GM19043 (cell line): ENCODE measurements around the gene MCU.
"Not testable (repeated sequence)": the region's sequence is repeated elsewhere in the genome, so short reads cannot be mapped to it uniquely, and the experiment has no call there.

ENCODE experiments used
- ATAC-seq: cut with Tn5 transposase; IDR thresholded peaks from one replicate; pipeline ENCODE4 v1.9.1; 2021; ENCODE audit warnings: low read depth; ENCODE audit not compliant: unreplicated experiment

MCU gene

DNA sequence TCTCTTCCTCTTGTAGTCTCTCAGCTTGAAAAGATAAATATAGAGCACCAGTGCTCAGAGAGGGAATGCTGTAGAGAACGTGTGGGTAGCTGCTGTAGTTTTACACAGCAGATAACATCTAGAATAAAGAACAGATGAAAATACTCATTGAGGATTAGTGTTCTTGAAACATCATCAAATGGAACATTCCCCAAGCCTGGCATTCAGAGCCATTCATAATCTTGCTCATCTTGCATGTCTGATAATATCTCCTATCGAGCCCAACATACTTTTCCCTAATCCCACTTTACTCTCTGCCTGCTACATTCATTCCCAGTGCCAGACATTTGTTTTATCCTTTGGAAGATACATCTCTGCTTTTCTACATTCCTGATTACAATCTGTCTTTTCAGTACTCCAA is 35.2 kb downstream of the MCU start:
- ATAC-seq = no peak

DNA sequence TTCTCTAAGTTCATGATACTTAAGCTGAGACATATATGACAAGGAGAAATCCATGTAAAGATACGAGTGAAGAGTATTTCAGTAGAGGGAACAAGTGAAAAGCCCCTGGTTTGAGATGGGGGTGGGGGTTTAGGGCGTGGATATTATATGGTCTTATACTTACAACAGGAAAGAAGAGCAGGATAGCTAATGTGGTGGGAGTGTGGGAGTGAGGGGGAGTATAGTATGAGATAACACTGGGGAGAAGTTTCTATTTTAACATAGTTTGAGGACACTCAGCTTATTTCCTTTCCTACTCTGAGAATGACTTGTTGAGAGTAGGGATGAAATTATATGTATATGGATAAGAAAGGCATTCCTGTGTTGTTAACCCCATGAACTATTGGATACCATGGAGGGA is 36.5 kb downstream of the MCU start:
- ATAC-seq = no peak

DNA sequence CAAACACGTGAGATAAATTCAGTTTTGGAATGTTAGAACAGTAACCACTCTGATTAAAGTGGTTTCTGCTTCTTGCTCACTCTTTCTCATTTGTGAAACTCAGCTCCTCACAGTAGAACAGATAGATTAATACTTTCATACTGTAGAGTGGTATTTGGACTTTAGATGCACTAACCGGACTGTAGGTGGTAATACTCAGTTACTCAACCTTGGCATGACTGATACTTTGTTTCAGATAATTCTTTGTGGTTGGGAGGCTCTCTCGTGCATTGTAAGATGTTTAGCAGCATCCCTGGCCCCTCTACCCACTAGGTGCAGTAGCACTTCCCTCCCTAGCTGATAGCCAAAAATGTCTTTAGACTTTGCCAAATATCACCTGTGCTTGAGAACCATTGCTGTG is 37.6 kb downstream of the MCU start:
- ATAC-seq = no peak

DNA sequence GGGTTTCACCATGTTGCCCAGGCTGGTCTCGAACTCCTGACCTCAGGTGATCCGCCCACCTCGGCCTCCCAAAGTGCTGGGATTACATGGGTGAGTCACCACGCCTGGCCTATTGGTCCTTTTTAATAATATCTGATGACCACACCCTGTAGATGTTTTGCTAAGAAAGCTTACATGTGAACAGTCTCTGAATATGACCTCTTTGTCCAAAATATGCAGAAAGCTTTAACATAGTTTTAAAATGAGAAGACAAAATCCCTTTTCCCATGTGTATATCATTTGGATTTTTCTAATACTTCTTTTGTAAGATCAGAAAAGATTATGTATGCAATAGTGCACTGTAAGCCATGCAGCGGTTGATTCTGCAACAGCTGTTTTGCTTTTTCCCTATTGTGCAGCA is 38.5 kb downstream of the MCU start:
- no peak for ATAC-seq

- no peak for ATAC-seq
Measured at GRCh38 chr10:72731916-72732419, 40.0 kb downstream of the MCU start.

GRCh38 chr10:72732521-72732920 is 40.6 kb downstream of the MCU start:
- no peak for ATAC-seq

GRCh38 chr10:72733989-72734388 is 42.0 kb downstream of the MCU start:
- no peak for ATAC-seq

DNA sequence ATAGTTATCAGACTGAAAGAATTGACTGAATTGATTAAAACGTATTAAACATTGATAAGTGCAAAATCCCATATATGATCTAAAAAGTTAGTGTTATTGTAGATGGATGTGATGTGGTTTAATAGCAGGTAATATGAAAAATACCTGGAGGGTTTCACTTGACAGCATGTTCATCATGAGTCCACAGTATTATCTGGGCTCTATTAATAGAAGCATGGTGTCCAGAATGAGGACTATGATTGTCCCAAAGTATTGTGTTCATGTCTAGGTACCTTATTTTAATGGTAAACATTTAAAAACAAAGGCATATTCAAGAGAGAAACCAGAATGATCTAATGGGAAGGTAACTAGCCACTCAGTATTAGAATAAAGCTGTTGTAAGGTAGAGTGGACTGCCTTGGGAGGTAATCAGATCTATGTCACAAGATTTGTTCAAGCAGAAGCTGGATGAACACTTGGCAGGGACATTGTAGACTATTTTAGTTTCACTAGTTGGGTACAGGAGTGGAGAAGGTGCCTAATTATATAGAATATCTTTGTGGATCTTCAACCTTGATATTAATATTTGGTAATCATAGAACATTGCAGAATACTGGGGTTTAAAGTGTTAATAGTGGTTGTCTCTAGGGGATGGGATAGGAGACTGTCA is 43.5 kb downstream of the MCU start:
- ATAC-seq = no peak

GRCh38 chr10:72736176-72736827 is 44.4 kb downstream of the MCU start:
- no peak for ATAC-seq

GRCh38 chr10:72736828-72737220 is 44.9 kb downstream of the MCU start:
- ATAC-seq = no peak

- not testable (repeated sequence) for ATAC-seq
Measured at GRCh38 chr10:72737357-72737756, 45.4 kb downstream of the MCU start.

DNA sequence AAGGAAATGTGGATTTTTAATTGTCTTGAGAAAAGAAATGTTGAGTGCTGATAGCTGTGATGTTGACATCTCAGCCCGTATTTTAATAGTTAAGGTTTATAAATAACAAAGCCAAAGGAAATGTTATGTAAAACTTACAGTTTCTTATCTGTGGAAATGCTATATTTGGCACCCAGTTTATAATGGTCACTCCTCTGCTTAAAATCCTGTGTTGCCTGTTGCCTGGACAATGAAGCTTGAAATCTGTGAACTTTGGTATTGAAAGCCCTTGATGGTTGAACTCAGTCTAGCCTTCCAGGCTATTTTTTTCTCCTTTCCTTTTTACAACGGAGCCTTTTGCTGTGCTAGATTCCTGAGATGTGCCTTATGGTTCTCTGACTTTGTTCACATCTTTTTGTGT is 46.5 kb downstream of the MCU start:
- ATAC-seq = no peak

DNA sequence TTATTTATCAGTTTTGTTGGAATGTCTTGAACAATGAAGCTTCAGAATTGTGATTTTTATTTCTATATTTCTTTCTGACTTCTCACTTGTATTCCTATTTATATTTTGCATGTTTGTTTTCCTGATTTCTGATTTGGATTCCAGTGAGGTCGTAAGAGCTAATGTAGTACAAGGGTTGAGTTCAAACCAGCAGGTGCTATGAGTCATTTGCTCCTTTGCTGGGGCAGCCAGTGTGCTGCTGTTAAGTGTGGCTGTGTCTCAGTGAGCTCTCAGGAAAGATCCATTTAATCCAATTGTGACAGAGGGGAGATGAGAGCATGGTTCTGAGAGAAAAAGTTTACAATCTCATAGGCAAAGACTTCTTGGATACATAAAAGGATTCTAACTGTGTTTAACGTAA is 48.6 kb downstream of the MCU start:
- no peak for ATAC-seq

GRCh38 chr10:72742092-72742491 is 50.1 kb downstream of the MCU start:
- no peak for ATAC-seq

- no peak for ATAC-seq
Measured at GRCh38 chr10:72742797-72743196, 50.9 kb downstream of the MCU start.

GRCh38 chr10:72744566-72744965 is 52.6 kb downstream of the MCU start:
- no peak for ATAC-seq

DNA sequence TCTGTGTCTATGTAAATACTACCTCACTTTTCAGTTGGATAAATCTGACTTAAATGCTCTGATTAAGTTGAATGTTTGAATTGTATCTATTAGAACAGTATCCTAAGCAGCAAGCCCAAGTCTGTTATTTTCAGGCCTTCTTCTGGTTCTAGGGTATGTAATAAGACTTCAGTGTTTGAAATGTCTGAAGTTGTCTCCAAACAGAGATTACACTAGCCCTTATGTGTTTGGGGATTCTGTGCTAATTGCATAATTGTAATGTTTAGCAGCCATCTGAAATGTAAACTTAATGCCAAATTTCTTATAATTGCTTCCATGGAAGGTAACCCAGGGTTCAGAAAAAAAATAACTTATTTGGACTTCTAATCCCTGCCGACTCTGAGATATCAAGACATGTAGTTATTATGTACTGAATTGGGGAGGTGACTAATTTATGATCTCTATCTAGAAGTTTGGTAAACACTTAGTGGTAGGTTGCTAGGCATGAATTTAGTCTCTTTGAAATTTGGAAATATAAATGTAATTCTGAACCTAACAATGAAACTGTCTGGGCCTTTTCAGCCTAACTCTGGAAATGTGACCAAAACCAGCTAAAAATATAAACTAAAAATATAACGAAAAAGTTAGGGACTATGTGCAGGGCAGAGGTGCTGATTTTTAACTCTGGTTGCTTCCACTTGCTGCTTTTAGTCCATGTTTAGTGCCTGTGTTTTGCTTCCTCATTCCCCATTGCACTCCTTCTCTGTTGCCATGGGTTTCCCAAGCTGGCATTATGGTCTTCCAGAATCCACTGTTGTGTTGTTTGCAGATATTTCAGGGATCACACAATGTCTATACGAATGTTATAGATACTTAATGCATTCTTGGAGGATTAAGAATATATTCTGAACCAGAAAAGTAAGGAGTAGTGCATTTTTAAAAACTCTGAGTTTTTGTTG is 54.8 kb downstream of the MCU start:
- no peak for ATAC-seq

DNA sequence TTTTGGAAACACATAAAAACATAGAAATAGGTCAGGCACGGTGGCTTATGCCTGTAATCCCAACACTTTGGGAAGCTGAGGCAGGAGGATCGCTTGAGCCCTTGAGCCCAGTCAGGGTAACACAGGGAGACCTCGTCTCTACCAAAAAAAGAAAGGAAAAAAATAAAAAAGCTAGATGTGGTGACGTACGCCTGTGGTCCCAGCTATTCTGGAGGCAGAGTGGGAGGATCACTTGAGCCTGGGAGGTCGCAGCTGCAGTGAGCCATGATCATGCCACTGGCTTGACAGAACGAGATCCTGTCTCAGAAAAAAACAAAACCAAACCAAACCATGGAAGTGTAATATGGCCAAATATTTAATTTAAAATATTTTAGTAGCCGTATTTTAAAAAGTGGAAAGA is 55.6 kb downstream of the MCU start:
- no peak for ATAC-seq

DNA sequence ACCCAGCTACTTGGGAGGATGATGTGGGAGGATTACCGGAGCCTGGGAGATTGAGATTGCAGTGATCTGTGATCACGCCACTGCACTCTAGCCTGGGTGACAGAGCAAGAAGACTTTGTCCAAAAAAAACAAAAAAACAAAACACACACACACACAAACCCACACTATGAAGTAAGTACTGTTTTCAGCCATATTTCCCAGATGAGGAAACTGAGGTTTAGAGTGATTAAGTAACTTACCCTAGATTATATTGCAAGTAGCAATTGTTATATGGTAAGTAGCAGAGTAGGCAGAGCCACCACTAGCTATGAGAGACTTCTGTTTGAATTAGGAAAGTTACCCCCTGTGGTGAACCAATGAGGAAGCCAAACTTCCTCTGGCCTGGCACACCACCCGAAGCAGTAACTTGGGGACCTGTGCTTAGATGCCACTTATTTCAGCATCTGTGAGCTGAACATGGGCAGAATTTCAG is 61.9 kb downstream of the MCU start:
- ATAC-seq = no peak

- ATAC-seq = no peak
Measured at GRCh38 chr10:72754275-72755032, 62.5 kb downstream of the MCU start.
